ENCODE results near the gene LHX4. TPM values are rescaled to one million over a fixed set of nuclear protein-coding genes. Genes with fewer than 3 reads are reported as not detected.

Gene LHX4
- total RNA-seq, 3 donors from 2014 or later (not counting 1 experiment from before 2014, with no cell fraction given), result 0.08 TPM; not detected in 2

DNA sequence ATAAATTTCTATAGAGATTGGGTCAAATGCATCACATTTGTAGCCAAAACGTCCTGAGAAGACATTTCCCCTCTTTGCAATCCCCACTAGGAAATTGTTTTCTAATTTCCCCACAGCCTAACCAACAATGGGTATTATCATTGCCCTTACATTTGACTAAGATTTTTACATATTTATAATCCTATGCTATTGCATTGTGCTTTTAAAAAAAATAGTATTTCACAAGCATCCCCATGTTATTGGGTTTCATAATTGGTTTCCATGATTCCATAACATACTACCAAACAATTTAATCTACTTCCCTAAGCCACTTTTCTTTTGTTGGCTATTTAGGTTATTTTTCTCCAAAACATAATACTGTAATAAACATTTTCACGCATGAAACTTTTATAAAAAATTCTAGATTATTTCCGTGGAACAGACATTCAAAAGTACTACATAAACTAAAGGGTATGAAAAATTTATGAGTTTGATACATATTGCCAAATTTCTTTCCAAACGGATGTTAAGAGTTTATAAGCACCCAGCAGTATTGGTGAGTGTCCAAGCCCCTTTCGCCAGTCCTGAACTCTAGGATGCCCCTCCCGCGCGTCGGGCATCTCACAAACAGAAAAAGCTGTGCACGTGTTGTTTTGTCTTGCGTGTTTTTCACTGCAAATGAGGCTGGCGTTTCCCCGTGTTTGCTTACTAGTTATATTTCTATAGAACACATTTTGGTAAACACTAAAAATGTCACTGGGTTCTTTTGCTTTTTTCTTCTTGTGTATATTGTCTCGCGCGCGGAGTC is 2.0 kb upstream of the LHX4 start:
- Histone ChIP-seq H3K4me1 (ENCODE audit: control insufficient read depth, insufficient read depth, low read length) (peaks cover 27% of the 10 kb centered on the region), H3K27me3 (ENCODE audit: control insufficient read depth, insufficient read depth, low read length) (peaks cover 47% of the 10 kb centered on the region), H3K4me3 (ENCODE audit: low read length) (no peak overlapping the region), H3K9me3 (ENCODE audit: control insufficient read depth, insufficient read depth, low read length) (no peaks in the 10 kb centered on the region), H3K27ac (ENCODE audit: low read length) (no peak overlapping the region), H3K36me3 (ENCODE audit: control insufficient read depth, insufficient read depth, low read length) (no peaks in the 10 kb centered on the region)
- peaks cover 54 to 66% of the 10 kb centered on the region in 2 donors for H3K27me3 Mint-ChIP-seq (ENCODE audit: low read depth in 2 of 2)
- TF ChIP-seq CTCF (IDR thresholded peaks at IDR 0.05), result no peak
- peak overlapping the region; percentile 79 for H3K4me3 Mint-ChIP-seq
- no peak overlapping the region for H3K27ac Mint-ChIP-seq
- H3K36me3 Mint-ChIP-seq, result no peaks in the 10 kb centered on the region
- no peaks in the 10 kb centered on the region for H3K9me3 Mint-ChIP-seq
- peaks cover 6 to 12% of the 10 kb centered on the region in 2 donors for H3K4me1 Mint-ChIP-seq
- intact Hi-C loops (cut with micrococcal nuclease), result no loop called here
- ATAC-seq, result no peak
- 24% methylated on average over 15 of the region's 17 CpGs for WGBS (ENCODE audit: insufficient coverage)
- DNase-seq, result no peak

DNA sequence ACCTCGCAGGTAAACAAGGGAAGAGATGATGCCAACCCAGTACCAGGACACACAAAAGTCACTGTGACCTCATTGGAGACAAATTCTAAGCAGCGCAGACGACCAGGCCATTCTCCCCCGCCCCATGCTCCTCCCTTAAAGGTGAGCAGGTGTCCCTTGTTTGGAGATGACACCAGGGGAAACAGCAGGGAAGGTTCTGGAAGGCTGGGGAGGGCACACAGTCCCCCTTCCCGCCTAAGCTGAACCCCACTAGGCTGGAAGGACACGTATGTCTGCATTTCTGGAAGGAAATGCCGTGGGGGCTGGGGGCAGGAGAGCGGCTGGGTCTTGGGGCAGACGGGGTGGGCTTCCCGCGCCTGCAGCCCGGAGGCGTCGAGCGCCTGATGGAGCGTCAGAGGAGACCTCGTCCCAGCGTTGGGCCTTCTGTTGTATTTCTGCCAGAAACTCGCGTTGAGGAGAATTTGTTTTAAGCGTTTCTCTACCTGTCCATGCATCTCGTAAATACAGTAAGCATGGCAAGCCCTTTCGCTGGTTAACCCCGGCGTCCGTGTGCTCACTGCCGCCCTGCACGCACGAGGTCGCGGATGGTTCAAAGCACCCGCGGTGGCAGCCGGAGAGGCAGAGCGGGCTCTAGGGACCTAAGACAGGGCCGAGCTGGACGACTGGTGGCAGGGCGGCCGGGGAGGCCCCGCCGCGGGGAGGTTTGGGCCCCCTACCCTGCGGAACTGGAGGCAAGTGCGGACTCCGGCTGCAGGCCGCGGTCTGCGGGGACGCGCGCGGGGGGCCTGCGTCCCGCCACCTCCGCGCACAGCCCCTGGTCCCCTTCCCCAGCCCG is 1.2 kb upstream of the LHX4 start:
- Histone ChIP-seq H3K27me3 (ENCODE audit: control insufficient read depth, insufficient read depth, low read length) (peaks cover 49% of the 10 kb centered on the region), H3K4me3 (ENCODE audit: low read length) (no peak overlapping the region), H3K4me1 (ENCODE audit: control insufficient read depth, insufficient read depth, low read length) (peaks cover 34% of the 10 kb centered on the region), H3K27ac (ENCODE audit: low read length) (no peak overlapping the region), H3K9me3 (ENCODE audit: control insufficient read depth, insufficient read depth, low read length) (no peaks in the 10 kb centered on the region), H3K36me3 (ENCODE audit: control insufficient read depth, insufficient read depth, low read length) (no peaks in the 10 kb centered on the region)
- Mint-ChIP-seq H3K9me3 (no peaks in the 10 kb centered on the region), H3K27ac (no peak overlapping the region), H3K36me3 (no peaks in the 10 kb centered on the region), H3K4me1 (peaks cover 6 to 17% of the 10 kb centered on the region in 2 donors), H3K4me3 (peak overlapping the region; percentile 79), H3K27me3 (ENCODE audit: low read depth in 2 of 2) (peaks cover 56 to 67% of the 10 kb centered on the region in 2 donors)
- ATAC-seq (peak in 2 of 3 donors; percentile 16 to 34), DNase-seq (peak in 1 of 2 donors; percentile 40)
- TF ChIP-seq CTCF (IDR thresholded peaks at IDR 0.05), result no peak
- WGBS (ENCODE audit: insufficient coverage), result 5% methylated on average over 57 of the region's 57 CpGs
- intact Hi-C loops (cut with micrococcal nuclease), result no loop called here

GRCh38 chr1:180230416-180230790 is 339 bp downstream of the LHX4 start:
- H3K9me3 Mint-ChIP-seq, result no peaks in the 10 kb centered on the region
- DNase-seq, result peak in 1 of 2 donors; percentile 29
- TF ChIP-seq CTCF (IDR thresholded peaks at IDR 0.05), result no peak
- H3K27me3 Mint-ChIP-seq (ENCODE audit: low read depth in 2 of 2), result peaks cover 59 to 62% of the 10 kb centered on the region in 2 donors
- under 1% methylated on average over 28 of the region's 28 CpGs for WGBS (ENCODE audit: insufficient coverage)
- H3K9me3 ChIP-seq (ENCODE audit: control insufficient read depth, insufficient read depth, low read length), result no peaks in the 10 kb centered on the region
- H3K36me3 ChIP-seq (ENCODE audit: control insufficient read depth, insufficient read depth, low read length), result no peaks in the 10 kb centered on the region
- no peaks in the 10 kb centered on the region for H3K36me3 Mint-ChIP-seq
- no peak overlapping the region for H3K27ac Mint-ChIP-seq
- peaks cover 60% of the 10 kb centered on the region for H3K27me3 ChIP-seq (ENCODE audit: control insufficient read depth, insufficient read depth, low read length)
- H3K4me1 ChIP-seq (ENCODE audit: control insufficient read depth, insufficient read depth, low read length), result peaks cover 48% of the 10 kb centered on the region
- ATAC-seq, result peak; percentile 21 to 43 (median 25)
- H3K27ac ChIP-seq (ENCODE audit: low read length), result no peak overlapping the region
- peaks cover 12 to 27% of the 10 kb centered on the region in 2 donors for H3K4me1 Mint-ChIP-seq
- H3K4me3 Mint-ChIP-seq, result peak overlapping the region; percentile 82
- intact Hi-C loops (cut with micrococcal nuclease), result no loop called here
- H3K4me3 ChIP-seq (ENCODE audit: low read length), result peak overlapping the region; percentile 26

All from natural killer cell (primary cell).